Karpas-422 (cell line): ENCODE results near the gene RIPOR3. TPM values are rescaled to one million over a fixed set of nuclear protein-coding genes. Genes with fewer than 3 reads are reported as not detected.
"Not testable (repeated sequence)": the region's sequence is repeated elsewhere in the genome, so short reads cannot be mapped to it uniquely, and the experiment has no call there.

Source experiments
- DNase-seq: peaks from one replicate; pipeline ENCODE4 v3.0.0-alpha.2; 2015
- H2AFZ ChIP-seq: fragments of 200-600 bp; sonication (generic); 2 replicates; pipeline ENCODE4 v1.6.1; 2014; ENCODE audit warnings: antibody characterized with exemption, low read length, mixed read lengths
- H3K27ac ChIP-seq: fragments of 200-600 bp; sonication (generic); 2 replicates; pipeline ENCODE4 v1.5.1; 2014; ENCODE audit warnings: mild to moderate bottlenecking, low read length, moderate library complexity
- H3K27me3 ChIP-seq: fragments of 200-600 bp; sonication (generic); 2 replicates; pipeline ENCODE4 v1.6.1; 2014; ENCODE audit warnings: low read length, mixed read lengths
- H3K36me3 ChIP-seq: fragments of 200-600 bp; sonication (generic); 2 replicates; pipeline ENCODE4 v1.6.1; 2014; ENCODE audit warnings: low read length, mixed read lengths; ENCODE audit not compliant: insufficient read depth
- H3K4me1 ChIP-seq: fragments of 200-600 bp; sonication (generic); 2 replicates; pipeline ENCODE4 v1.6.1; 2014; ENCODE audit warnings: mild to moderate bottlenecking, low read length, mixed read lengths
- H3K4me2 ChIP-seq: fragments of 200-600 bp; sonication (generic); 2 replicates; pipeline ENCODE4 v1.6.1; 2014; ENCODE audit warnings: low read length, low read depth, mild to moderate bottlenecking; ENCODE audit not compliant: poor library complexity, severe bottlenecking
- H3K4me3 ChIP-seq: fragments of 200-600 bp; sonication (generic); 2 replicates; pipeline ENCODE4 v1.5.1; 2014; ENCODE audit warnings: mild to moderate bottlenecking, antibody characterized with exemption, low read length, mixed read lengths
- H3K79me2 ChIP-seq: fragments of 200-600 bp; sonication (generic); 2 replicates; pipeline ENCODE4 v1.6.1; 2014; ENCODE audit warnings: mild to moderate bottlenecking, low read length, mixed read lengths
- H3K9ac ChIP-seq: fragments of 200-600 bp; sonication (generic); 2 replicates; pipeline ENCODE4 v1.6.0; 2014; ENCODE audit warnings: low read length
- H3K9me2 ChIP-seq: fragments of 200-600 bp; sonication (generic), shearing (Covaris generic); replicated peaks from 2 replicates; pipeline ENCODE4 v1.6.0; 2014; ENCODE audit warnings: mild to moderate bottlenecking, low read length, moderate library complexity; ENCODE audit not compliant: insufficient read depth
- H3K9me3 ChIP-seq: fragments of 300-700, 200-600 bp; sonication (generic); 2 replicates; pipeline ENCODE4 v1.6.1; 2014; ENCODE audit warnings: low read length, mixed read lengths
- H4K20me1 ChIP-seq: fragments of 200-600 bp; sonication (generic); 2 replicates; pipeline ENCODE4 v1.6.1; 2014; ENCODE audit warnings: mild to moderate bottlenecking, antibody characterized with exemption, low read length, low read depth; ENCODE audit not compliant: insufficient read depth
- total RNA-seq: library from RNA; depleted of rRNA; stranded (reverse); fragments of >200 nt; shearing (Covaris generic); gene quantifications from 2 replicates; pipeline ENCODE4 v1.2.3, GENCODE V29; 2014; ENCODE audit warnings: low replicate concordance

The RIPOR3 gene
- total RNA-seq, 1 experiment from 2014 or later, result not detected

- Histone ChIP-seq H3K4me3 (no peak overlapping the region), H3K79me2 (no peaks in the 10 kb centered on the region), H2AFZ (no peak overlapping the region), H3K9ac (no peak overlapping the region), H3K36me3 (no peaks in the 10 kb centered on the region), H3K4me2 (no peak overlapping the region), H3K9me2 (no peaks in the 10 kb centered on the region), H3K27ac (no peak overlapping the region), H3K27me3 (no peaks in the 10 kb centered on the region), H4K20me1 (peaks cover 55% of the 10 kb centered on the region), H3K9me3 (no peaks in the 10 kb centered on the region), H3K4me1 (peaks cover 12% of the 10 kb centered on the region)
- no peak for DNase-seq
These were observed 142.9 kb downstream of the RIPOR3 start for GRCh38 chr20:50548396-50548795.

GRCh38 chr20:50547964-50548363, 143.4 kb downstream of the RIPOR3 start:
- H3K9ac ChIP-seq, result no peak overlapping the region
- H3K27ac ChIP-seq, result no peak overlapping the region
- no peaks in the 10 kb centered on the region for H3K9me3 ChIP-seq
- no peak overlapping the region for H2AFZ ChIP-seq
- no peak overlapping the region for H3K4me3 ChIP-seq
- no peak overlapping the region for H3K4me2 ChIP-seq
- H3K4me1 ChIP-seq, result peaks cover 12% of the 10 kb centered on the region
- no peaks in the 10 kb centered on the region for H3K79me2 ChIP-seq
- no peaks in the 10 kb centered on the region for H3K27me3 ChIP-seq
- no peaks in the 10 kb centered on the region for H3K9me2 ChIP-seq
- peaks cover 54% of the 10 kb centered on the region for H4K20me1 ChIP-seq
- DNase-seq, result no peak
- no peaks in the 10 kb centered on the region for H3K36me3 ChIP-seq

GRCh38 chr20:50546729-50547314, 144.5 kb downstream of the RIPOR3 start:
- no peak overlapping the region for H3K4me3 ChIP-seq
- no peaks in the 10 kb centered on the region for H3K27me3 ChIP-seq
- H2AFZ ChIP-seq, result no peak overlapping the region
- no peaks in the 10 kb centered on the region for H3K9me2 ChIP-seq
- no peaks in the 10 kb centered on the region for H3K36me3 ChIP-seq
- peak; percentile 51 for DNase-seq
- H3K9ac ChIP-seq, result no peak overlapping the region
- H3K9me3 ChIP-seq, result no peaks in the 10 kb centered on the region
- H4K20me1 ChIP-seq, result peaks cover 63% of the 10 kb centered on the region
- H3K27ac ChIP-seq, result no peak overlapping the region
- H3K79me2 ChIP-seq, result no peaks in the 10 kb centered on the region
- peaks cover 14% of the 10 kb centered on the region for H3K4me1 ChIP-seq
- peak overlapping the region; percentile 0 for H3K4me2 ChIP-seq

GRCh38 chr20:50545126-50545525, 146.2 kb downstream of the RIPOR3 start:
- Histone ChIP-seq H2AFZ (no peak overlapping the region), H4K20me1 (peaks cover 66% of the 10 kb centered on the region), H3K27ac (no peak overlapping the region), H3K9ac (no peak overlapping the region), H3K36me3 (no peaks in the 10 kb centered on the region), H3K27me3 (no peaks in the 10 kb centered on the region), H3K9me3 (no peaks in the 10 kb centered on the region), H3K79me2 (no peaks in the 10 kb centered on the region), H3K4me3 (no peak overlapping the region), H3K4me2 (no peak overlapping the region), H3K4me1 (peaks cover 21% of the 10 kb centered on the region), H3K9me2 (no peaks in the 10 kb centered on the region)
- DNase-seq, result no peak

DNA sequence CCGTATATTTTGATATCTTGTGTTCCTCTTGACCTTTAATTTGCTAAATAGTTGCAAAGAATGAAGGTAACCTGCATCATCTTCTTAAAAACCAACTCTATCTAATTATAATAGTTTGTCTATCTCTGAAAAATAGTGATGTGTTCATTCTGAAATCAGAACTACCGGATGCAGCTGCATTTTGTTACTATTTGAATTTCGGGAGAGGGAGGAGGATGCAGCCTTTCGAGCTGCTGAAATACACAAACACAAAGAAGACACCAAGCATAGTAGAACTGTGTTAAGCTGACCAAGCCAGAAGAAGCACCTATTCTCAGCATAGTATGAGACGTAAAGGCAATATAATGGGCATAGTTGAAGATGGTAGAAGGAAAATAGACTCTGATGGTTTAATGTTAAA, 148.0 kb downstream of the RIPOR3 start:
- Histone ChIP-seq H3K27me3 (no peaks in the 10 kb centered on the region), H4K20me1 (peaks cover 59% of the 10 kb centered on the region), H3K9ac (no peak overlapping the region), H2AFZ (no peak overlapping the region), H3K9me3 (no peaks in the 10 kb centered on the region), H3K79me2 (no peaks in the 10 kb centered on the region), H3K4me1 (peaks cover 24% of the 10 kb centered on the region), H3K9me2 (no peaks in the 10 kb centered on the region), H3K36me3 (no peaks in the 10 kb centered on the region), H3K4me2 (no peak overlapping the region), H3K4me3 (no peak overlapping the region), H3K27ac (no peak overlapping the region)
- no peak for DNase-seq

DNA sequence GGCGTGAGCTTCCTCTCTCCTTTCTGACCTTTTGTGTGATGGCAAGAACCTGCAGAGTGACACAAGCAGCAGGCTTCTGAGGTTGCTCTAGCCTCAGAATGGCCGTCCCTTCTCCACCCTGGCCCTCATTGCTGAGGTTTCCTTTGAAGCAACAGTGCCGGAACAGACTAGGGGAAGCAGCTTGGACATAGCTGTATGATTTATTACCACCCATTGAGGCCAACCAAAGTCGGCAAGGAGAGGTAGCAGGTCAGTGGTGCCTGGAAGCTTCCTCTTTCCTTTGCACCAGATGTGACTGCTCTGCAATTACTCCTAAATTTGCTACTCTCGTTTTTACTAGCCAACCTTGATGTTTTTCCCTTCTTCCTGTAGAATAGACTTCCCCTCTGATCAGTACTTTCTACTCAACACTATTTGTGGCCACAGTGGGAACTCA, 149.7 kb downstream of the RIPOR3 start:
- Histone ChIP-seq H3K4me3 (no peak overlapping the region), H4K20me1 (peaks cover 62% of the 10 kb centered on the region), H3K27me3 (no peaks in the 10 kb centered on the region), H3K9ac (no peak overlapping the region), H2AFZ (no peak overlapping the region), H3K79me2 (no peaks in the 10 kb centered on the region), H3K9me2 (no peaks in the 10 kb centered on the region), H3K36me3 (no peaks in the 10 kb centered on the region), H3K27ac (no peak overlapping the region), H3K4me1 (peaks cover 19% of the 10 kb centered on the region), H3K9me3 (no peaks in the 10 kb centered on the region), H3K4me2 (no peak overlapping the region)
- DNase-seq, result peak; percentile 49

GRCh38 chr20:50540620-50541605, 150.4 kb downstream of the RIPOR3 start:
- peaks cover 60% of the 10 kb centered on the region for H4K20me1 ChIP-seq
- peaks cover 12% of the 10 kb centered on the region for H3K4me1 ChIP-seq
- no peaks in the 10 kb centered on the region for H3K9me2 ChIP-seq
- H3K27me3 ChIP-seq, result no peaks in the 10 kb centered on the region
- H3K79me2 ChIP-seq, result no peaks in the 10 kb centered on the region
- no peak overlapping the region for H3K27ac ChIP-seq
- no peak for DNase-seq
- no peak overlapping the region for H3K9ac ChIP-seq
- no peaks in the 10 kb centered on the region for H3K36me3 ChIP-seq
- H3K4me3 ChIP-seq, result no peak overlapping the region
- H2AFZ ChIP-seq, result no peak overlapping the region
- H3K9me3 ChIP-seq, result no peaks in the 10 kb centered on the region
- H3K4me2 ChIP-seq, result no peak overlapping the region

GRCh38 chr20:50539798-50540197, 151.5 kb downstream of the RIPOR3 start:
- not testable (repeated sequence) for H3K36me3 ChIP-seq, H2AFZ ChIP-seq, H3K4me3 ChIP-seq, H3K27ac ChIP-seq, H3K9me3 ChIP-seq, H3K27me3 ChIP-seq, H3K9me2 ChIP-seq, DNase-seq, H3K9ac ChIP-seq, H3K4me2 ChIP-seq, H3K79me2 ChIP-seq
- H4K20me1 ChIP-seq, result peaks cover 62% of the 10 kb centered on the region
- peaks cover 12% of the 10 kb centered on the region for H3K4me1 ChIP-seq
